Rectal smooth muscle tissue (tissue), 1 donor: Measurements from ENCODE around the gene TMEM132D.
"Not testable (repeated sequence)": the region's sequence is repeated elsewhere in the genome, so short reads cannot be mapped to it uniquely, and the experiment has no call there.

ENCODE experiments used
- H3K27ac ChIP-seq: one replicate; pipeline ENCODE4 v1.7.0; 2013; ENCODE audit warnings: low read depth, low read length, inconsistent platforms
- H3K27me3 ChIP-seq: one replicate; pipeline ENCODE4 v1.7.0; 2013; ENCODE audit warnings: low read length; ENCODE audit not compliant: control insufficient read depth, insufficient read depth
- H3K36me3 ChIP-seq: one replicate; pipeline ENCODE4 v1.7.0; 2013; ENCODE audit warnings: low read length; ENCODE audit not compliant: control insufficient read depth, insufficient read depth
- H3K4me1 ChIP-seq: one replicate; pipeline ENCODE4 v1.7.0; 2013; ENCODE audit warnings: low read length; ENCODE audit not compliant: control insufficient read depth, insufficient read depth
- H3K4me3 ChIP-seq: one replicate; pipeline ENCODE4 v1.7.0; 2013; ENCODE audit warnings: low read length
- H3K9ac ChIP-seq: one replicate; pipeline ENCODE4 v1.7.0; 2013; ENCODE audit warnings: low read length

TMEM132D gene

DNA sequence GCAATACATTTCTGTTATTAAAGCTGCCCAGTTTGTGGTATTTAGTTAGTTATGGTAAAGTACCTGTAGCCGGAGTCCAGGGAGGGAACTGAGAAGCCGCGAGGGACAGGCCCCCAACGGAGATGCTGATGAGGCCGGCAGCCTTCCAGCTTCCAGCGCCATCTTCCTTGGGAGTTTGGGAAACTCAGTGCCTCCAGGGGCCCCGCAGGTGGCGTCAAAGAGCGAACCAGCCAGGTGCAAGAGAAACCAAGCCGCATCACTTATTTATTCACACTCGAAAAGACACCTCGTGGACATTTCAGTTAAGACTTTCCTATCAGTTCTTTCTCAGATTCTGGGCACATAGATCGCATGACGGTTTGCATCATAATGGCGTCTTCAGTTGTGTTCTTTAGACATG lies 833.9 kb downstream of the TMEM132D start:
- Histone ChIP-seq H3K36me3 (no peaks in the 10 kb centered on the region), H3K27me3 (no peaks in the 10 kb centered on the region), H3K27ac (no peak overlapping the region), H3K4me1 (no peaks in the 10 kb centered on the region), H3K4me3 (no peak overlapping the region), H3K9ac (no peak overlapping the region)

DNA sequence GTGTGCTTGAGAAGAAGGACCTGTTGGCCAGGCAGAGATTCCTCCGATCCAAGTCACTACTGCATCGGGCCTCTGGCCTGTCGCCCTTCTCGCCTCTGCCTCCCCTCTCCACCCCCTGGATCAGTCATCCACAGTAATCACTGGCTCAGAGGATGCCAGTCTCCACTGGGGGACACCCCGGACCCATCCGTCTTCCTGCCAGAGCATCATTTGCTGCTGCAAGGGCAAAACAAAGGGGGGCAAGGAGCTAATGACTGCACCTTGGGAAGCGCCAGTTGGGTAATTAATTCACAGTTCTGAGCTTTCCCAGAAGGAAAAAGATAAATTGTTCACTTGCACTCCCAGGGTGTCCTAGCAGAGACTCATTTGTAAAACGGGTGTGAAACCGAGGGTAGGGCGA lies 835.1 kb downstream of the TMEM132D start:
- Histone ChIP-seq H3K36me3 (no peaks in the 10 kb centered on the region), H3K27me3 (peaks cover 4% of the 10 kb centered on the region), H3K9ac (no peak overlapping the region), H3K27ac (no peak overlapping the region), H3K4me3 (no peak overlapping the region), H3K4me1 (no peaks in the 10 kb centered on the region)

DNA sequence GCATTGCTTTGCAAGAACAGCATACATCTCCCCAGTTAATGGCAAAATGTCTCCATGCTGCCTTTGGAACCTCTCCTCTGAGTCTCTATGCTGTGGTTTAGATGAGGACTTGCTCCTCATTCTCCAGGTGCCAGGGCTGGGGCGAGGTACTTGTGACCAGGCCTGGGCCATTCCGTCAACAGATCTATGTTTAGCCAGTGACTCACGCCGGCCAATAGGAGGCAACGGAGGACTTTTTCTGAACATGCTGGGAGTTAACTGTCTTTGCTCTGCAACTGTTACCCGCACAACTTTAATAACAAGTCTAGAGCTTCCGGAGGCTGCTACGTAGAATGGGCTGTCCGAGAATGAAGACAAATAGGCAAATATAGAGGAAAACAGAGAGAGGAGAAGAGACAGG lies 836.3 kb downstream of the TMEM132D start:
- Histone ChIP-seq H3K4me1 (no peaks in the 10 kb centered on the region), H3K36me3 (no peaks in the 10 kb centered on the region), H3K27me3 (peaks cover 4% of the 10 kb centered on the region), H3K27ac (no peak overlapping the region), H3K4me3 (no peak overlapping the region), H3K9ac (no peak overlapping the region)

DNA sequence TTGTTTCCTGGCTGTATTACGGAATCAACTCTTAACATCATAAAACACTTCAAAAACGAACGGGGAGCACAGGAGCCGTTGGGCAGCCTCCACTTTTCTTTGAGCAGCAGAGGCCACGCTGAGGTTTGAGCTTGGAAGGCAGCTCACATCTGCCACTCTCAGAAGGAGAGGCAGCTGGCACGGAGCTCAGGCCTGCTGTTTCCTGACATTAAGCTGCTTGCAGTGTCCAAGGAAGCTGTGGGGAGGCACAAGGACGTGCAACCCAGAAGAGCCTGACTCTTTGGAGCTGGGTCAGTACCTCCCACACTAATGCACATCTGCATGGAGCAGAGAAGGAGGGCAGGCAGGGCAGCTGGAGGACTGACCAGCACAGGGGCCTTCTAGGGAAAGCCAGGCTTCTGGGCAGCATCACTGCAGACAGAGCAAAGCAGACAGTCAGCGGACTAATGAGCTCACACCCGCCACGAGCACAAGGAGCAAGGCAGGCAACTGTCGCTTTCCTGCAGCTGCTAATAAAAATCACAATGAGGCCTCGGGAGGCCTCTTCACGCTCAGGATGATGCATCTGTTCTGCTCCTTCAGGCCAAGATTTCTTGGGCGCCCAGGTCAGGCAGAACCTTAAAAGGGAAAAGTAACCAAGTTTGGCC lies 839.5 kb downstream of the TMEM132D start:
- Histone ChIP-seq H3K9ac (no peak overlapping the region), H3K4me3 (no peak overlapping the region), H3K27ac (no peak overlapping the region), H3K27me3 (peaks cover 4% of the 10 kb centered on the region), H3K4me1 (no peaks in the 10 kb centered on the region), H3K36me3 (no peaks in the 10 kb centered on the region)

DNA sequence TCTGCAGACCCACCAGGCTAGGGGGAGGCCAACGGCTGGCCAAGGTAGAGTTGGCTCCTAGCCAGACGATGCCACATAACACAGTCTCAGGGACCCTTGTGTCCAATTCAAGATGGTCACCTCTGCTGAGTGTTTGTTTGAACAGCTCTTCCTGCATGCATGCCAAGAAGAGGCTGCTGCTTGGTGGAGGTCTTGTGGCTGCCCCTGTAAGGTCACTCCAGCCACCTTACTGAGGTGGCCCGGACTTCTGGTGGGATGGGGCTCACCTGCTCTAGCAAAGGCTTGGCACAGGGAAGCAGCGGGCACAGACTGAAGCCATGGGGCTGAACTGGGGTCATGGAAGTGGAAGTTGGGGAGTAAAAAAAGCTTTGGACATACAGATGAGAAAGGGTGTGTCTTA lies 840.2 kb downstream of the TMEM132D start:
- Histone ChIP-seq H3K4me1 (no peaks in the 10 kb centered on the region), H3K9ac (no peak overlapping the region), H3K36me3 (no peaks in the 10 kb centered on the region), H3K4me3 (no peak overlapping the region), H3K27ac (no peak overlapping the region), H3K27me3 (peaks cover 4% of the 10 kb centered on the region)

DNA sequence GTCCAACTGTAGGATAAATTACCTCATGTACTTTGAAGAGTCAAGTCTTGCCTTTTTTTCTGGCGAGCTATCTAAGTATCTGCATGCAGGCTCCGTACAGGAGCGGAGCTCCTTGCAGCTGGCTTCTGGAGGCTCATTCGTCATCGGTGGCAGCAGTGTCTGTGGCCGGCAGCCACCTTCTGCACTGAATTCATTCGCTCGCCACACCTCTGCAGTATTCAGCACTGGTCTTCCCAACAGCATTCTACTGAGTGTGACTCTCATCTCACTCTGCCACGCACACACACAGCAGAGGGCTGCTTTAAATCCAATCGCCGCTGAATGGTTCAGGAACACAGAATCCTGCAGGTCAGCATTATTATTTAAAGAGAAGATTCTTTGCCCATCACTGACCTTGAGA lies 850.6 kb downstream of the TMEM132D start:
- Histone ChIP-seq H3K4me1 (no peaks in the 10 kb centered on the region), H3K4me3 (no peak overlapping the region), H3K9ac (no peak overlapping the region), H3K27me3 (no peaks in the 10 kb centered on the region), H3K27ac (no peak overlapping the region), H3K36me3 (no peaks in the 10 kb centered on the region)

DNA sequence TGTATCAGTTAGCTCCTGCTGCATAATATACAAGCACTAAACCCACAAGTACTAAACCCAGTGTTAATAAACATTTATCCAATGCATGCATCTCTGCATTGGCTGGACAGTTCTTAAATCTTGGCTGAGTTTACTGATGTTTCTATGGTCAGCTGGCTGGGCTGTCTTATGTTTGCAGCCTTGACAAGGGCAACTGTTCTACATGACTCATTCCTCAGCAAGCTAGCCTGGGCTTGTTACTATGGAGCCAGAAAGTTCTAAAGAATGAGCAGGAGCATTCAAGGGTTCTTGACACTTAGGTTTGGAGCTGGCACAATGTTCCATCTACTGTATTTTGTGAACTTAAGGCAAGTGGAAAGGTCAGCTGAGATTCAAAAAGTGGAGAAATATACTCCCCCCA lies 851.5 kb downstream of the TMEM132D start:
- Histone ChIP-seq H3K4me1 (no peaks in the 10 kb centered on the region), H3K27ac (no peak overlapping the region)

DNA sequence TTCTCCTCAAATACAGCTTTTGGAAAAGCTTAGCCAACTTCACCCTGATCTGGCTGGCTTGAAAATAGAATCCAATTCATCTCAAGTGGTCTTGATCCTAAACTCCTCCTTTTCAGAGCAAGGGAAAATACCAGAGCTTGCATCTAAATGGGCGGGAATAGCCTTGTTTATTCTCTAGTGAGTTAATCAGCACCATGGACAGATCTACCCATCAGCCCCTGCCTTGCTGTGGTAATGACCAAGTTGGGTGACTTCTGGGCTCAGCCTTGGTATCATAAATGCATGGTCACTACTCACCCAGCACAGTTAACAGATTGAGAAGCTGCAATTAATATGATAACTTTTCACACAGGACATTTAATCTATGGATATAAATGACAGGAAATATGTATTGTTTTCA lies 853.9 kb downstream of the TMEM132D start:
- Histone ChIP-seq H3K36me3 (no peaks in the 10 kb centered on the region), H3K27ac (no peak overlapping the region), H3K27me3 (no peaks in the 10 kb centered on the region), H3K4me1 (no peaks in the 10 kb centered on the region), H3K9ac (no peak overlapping the region), H3K4me3 (no peak overlapping the region)

More for the DNA sequence above, 851.5 kb downstream of the TMEM132D start:
- Histone ChIP-seq H3K9ac (no peak overlapping the region), H3K27me3 (no peaks in the 10 kb centered on the region), H3K4me3 (no peak overlapping the region), H3K36me3 (no peaks in the 10 kb centered on the region)

DNA sequence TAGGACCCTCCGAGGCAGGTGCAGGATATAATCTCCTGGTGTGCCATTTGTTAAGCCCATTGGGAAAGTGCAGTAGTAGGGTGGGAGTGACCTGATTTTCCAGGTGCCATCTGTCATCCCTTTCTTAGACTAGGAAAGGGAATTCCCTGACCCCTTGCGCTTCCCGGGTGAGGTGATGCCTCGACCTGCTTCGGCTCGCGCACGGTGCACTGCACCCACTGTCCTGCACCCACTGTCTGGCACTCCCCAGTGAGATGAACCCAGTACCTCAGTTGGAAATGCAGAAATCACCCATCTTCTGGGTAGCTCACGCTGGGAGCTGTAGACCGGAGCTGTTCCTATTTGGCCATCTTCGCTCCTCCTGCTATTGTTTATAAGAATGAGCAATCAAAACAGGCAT lies 860.5 kb downstream of the TMEM132D start:
- not testable (repeated sequence) for H3K36me3 ChIP-seq, H3K9ac ChIP-seq, H3K4me1 ChIP-seq, H3K27ac ChIP-seq, H3K4me3 ChIP-seq, H3K27me3 ChIP-seq

DNA sequence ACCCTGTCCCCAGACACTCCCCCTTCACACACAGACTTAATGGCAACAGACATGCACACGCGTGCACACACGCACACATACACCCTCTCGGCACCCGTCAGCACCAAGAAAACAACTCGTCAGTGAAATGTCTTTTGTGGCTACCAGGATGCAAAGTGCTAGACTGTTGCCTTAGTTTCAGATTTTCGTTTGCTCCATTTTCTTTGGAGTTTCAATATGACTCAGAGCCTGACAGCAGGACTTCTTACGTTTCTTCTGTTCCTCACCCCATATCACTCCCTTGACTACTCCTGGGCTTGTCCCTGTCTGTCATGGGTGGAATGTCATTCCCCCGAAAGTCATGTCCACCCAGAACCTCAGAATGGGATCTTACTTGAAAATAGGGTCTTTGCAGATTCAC lies 867.7 kb downstream of the TMEM132D start:
- H3K4me3 ChIP-seq, result no peak overlapping the region
- H3K4me1 ChIP-seq, result no peaks in the 10 kb centered on the region
- H3K36me3 ChIP-seq, result no peaks in the 10 kb centered on the region
- no peak overlapping the region for H3K27ac ChIP-seq
- no peaks in the 10 kb centered on the region for H3K27me3 ChIP-seq
- no peak overlapping the region for H3K9ac ChIP-seq

DNA sequence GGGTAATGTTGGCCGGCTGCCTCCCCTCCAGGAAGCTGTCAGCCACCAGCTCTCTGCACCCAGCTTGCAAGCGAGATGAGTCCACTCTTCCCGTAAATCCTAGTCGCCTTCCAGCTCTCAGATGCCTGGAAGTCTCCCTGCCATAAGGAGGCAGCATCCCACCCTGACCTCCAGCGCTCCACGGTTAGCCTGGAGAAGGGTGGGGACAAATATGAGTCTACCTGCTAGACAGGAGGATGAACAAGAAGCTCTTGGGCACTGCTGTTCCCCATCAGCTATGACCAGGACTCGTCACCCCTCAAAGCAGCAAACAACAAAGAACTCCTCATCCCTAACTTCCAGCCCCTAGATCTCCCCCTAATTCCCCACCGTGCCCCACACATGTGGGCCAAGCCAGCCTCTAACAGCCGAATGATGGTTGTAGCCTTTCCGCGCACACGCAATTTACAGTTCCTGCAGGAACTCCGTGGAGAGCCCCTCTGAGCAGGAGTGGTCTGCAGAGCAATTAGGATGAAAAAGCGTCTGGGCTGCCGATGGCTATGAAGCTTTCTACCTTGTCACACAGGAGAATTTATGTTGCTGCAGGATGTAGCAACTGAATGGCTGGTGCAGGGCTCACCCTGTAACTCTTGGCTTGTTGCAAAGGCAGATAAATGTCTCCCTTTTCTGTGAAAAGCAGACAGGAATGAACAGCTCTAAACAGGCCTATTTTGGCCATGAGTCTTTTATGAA lies 869.1 kb downstream of the TMEM132D start:
- Histone ChIP-seq H3K27me3 (no peaks in the 10 kb centered on the region), H3K27ac (no peak overlapping the region), H3K36me3 (no peaks in the 10 kb centered on the region), H3K9ac (no peak overlapping the region), H3K4me3 (no peak overlapping the region), H3K4me1 (no peaks in the 10 kb centered on the region)

DNA sequence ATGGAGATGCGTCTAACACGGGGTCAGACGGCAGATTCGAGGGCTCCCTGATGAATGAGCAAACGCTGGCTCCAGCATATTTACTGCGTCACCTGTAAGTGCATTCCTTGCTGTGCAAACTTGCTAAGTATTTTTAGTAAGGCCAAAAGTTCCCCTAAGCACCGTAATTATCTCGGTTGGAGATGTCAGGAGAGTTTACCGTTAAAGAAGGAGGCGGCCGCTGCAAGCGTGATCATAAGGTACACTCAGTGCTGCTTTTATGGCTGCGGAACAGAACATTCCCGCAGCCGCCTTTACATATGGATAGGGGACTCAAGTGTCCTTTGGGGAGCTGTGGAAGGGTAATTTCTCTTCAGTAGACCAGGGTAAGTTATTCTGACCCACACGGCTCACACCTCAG lies 875.0 kb downstream of the TMEM132D start:
- H3K27me3 ChIP-seq, result no peaks in the 10 kb centered on the region
- H3K27ac ChIP-seq, result no peak overlapping the region
- H3K36me3 ChIP-seq, result no peaks in the 10 kb centered on the region
- no peak overlapping the region for H3K9ac ChIP-seq
- no peak overlapping the region for H3K4me3 ChIP-seq
- H3K4me1 ChIP-seq, result no peaks in the 10 kb centered on the region

DNA sequence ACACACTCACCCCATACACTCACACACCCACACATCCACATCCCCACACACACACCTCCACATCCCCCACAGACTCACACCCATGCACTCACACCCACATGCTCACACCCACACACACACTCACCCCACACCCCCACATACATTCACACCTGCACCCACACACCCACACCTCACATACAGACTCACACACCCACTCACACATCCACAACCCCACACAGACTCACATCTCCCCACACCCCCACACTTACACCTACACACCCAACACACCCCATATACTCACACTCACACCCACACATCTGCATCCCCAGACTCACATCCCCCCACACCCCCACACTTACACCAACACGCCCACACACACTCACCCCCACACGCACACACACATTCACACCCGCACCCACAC lies 878.8 kb downstream of the TMEM132D start:
- Histone ChIP-seq H3K9ac (no peak overlapping the region), H3K4me1 (no peaks in the 10 kb centered on the region), H3K27me3 (no peaks in the 10 kb centered on the region), H3K4me3 (no peak overlapping the region), H3K27ac (no peak overlapping the region), H3K36me3 (no peaks in the 10 kb centered on the region)
